Ectodermal cell (in vitro differentiated cells): ENCODE measurements around the gene LARP1B.

Experiments
- H3K27ac ChIP-seq: 2 replicates; pipeline ENCODE4 v1.7.0; 2013; ENCODE audit warnings: mild to moderate bottlenecking, low read depth, low read length; ENCODE audit not compliant: insufficient read depth, poor library complexity, severe bottlenecking
- H3K27me3 ChIP-seq: 2 replicates; pipeline ENCODE4 v1.7.0; 2013; ENCODE audit warnings: mild to moderate bottlenecking, low read length; ENCODE audit not compliant: insufficient read depth, control insufficient read depth, poor library complexity, severe bottlenecking
- H3K36me3 ChIP-seq: one replicate; pipeline ENCODE4 v1.7.0; 2013; ENCODE audit warnings: low read length; ENCODE audit not compliant: control insufficient read depth, insufficient read depth
- H3K4me1 ChIP-seq: one replicate; pipeline ENCODE4 v1.7.0; 2013; ENCODE audit warnings: low read length; ENCODE audit not compliant: control insufficient read depth, insufficient read depth
- H3K4me3 ChIP-seq: 2 replicates; pipeline ENCODE4 v1.7.0; 2013; ENCODE audit warnings: low read depth, low read length, control low read depth; ENCODE audit not compliant: insufficient read depth
- H3K9me3 ChIP-seq: 2 replicates; pipeline ENCODE4 v1.7.0; 2013; ENCODE audit warnings: mild to moderate bottlenecking, low read length, moderate library complexity; ENCODE audit not compliant: control insufficient read depth
- WGBS, 2 experiments: methylation state at CpG; one replicate each; pipeline ENCODE4 v1.1.7; 2013; ENCODE audit warnings: missing lambda C conversion rate in 2 of 2; 5-methylcytosine and 5-hydroxymethylcytosine counted together

Gene LARP1B

DNA sequence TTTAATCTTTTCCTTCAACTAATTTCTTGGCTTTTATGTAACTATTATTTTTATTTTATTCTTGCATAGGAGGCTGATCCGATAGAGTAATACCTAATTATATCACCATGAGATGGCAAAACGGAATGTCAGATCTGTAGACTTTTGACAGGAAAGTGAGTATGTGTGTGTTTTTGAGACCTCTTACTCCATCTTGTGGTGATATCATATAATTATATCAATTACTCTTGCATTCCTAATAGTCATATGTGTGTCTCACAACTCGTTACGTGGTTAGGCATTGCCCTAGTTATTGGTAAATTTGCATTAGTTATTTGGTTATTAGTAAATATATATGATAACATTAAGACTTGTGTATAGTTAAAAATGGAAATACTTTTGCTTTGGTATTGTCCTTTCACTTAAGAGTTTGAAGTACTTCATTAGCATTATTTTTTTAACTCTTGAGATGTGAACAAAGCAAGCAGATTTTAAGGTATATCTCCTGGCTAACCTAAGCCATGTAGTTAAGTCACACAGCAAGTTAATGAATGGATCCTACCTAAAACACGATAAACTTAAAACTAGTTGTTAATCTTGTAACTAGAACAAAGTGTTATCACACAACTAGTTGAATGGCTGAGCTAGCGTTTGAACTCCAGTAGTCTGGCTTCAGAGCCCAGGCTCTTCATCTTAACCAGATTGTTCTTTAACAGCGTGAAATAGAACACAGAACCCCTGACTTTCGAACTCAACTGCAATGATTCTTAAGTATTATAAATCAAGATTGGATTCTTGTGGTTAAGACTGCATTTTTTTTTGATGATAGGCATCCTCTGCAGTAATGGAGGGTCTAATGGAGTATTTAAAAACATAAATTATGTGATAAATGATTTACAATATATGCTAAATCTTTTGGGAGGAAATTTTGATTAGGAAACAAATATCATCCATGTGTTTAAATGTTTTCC, 159.4 kb downstream of the LARP1B start:
- Histone ChIP-seq H3K4me3 (no peak overlapping the region), H3K27ac (no peak overlapping the region), H3K4me1 (no peaks in the 10 kb centered on the region), H3K36me3 (no peaks in the 10 kb centered on the region), H3K27me3 (no peaks in the 10 kb centered on the region), H3K9me3 (no peaks in the 10 kb centered on the region)
- 82% methylated on average over 4 to 6 of the region's 8 CpGs for WGBS, 2 experiments

DNA sequence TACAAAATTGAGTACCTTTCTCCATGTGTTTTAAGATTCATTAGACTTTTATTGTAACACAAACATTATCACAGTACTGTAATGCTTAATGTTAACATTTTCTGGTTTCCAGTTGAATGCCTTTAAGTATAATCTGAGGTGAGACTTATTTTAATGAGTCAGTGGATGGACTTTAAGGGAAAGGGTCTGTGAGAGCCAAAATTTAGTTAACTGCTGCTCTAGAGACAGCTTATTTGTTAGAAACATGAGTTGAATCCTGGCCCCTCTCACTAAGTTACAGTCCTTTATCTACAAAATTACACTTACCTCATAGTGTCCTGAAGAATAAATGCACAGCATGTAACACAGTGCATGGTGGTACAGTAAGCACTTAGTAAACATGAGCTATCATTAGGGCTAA, 160.5 kb downstream of the LARP1B start:
- no peak overlapping the region for H3K4me3 ChIP-seq
- H3K9me3 ChIP-seq: no peaks in the 10 kb centered on the region
- H3K27me3 ChIP-seq: no peaks in the 10 kb centered on the region
- no peak overlapping the region for H3K27ac ChIP-seq
- H3K36me3 ChIP-seq: no peaks in the 10 kb centered on the region
- H3K4me1 ChIP-seq: no peaks in the 10 kb centered on the region

DNA sequence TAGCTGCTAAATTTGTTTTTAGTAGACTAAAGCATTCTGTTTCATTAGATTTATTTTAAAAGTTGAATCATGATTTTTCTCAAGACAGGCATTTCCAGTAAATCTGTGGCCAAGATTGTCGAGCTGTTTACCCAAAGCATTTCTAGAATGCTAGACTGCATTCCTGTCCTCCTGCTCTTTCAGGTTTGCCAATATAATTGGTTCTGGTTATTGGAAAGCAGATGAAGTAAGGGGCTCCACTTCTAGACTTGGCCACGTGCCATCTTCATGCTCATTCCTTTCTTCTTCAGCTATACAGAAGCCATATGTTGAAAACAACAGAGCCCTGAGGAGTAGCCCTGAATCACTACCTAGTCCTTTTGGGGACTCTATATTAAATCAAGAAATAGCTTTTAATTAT, 164.0 kb downstream of the LARP1B start:
- H3K27me3 ChIP-seq: no peaks in the 10 kb centered on the region
- no peak overlapping the region for H3K4me3 ChIP-seq
- H3K36me3 ChIP-seq: no peaks in the 10 kb centered on the region
- H3K27ac ChIP-seq: no peak overlapping the region
- peaks cover 15% of the 10 kb centered on the region for H3K4me1 ChIP-seq
- WGBS, 2 experiments: 84 to 89% methylated on average over 2 of the region's 2 CpGs
- no peaks in the 10 kb centered on the region for H3K9me3 ChIP-seq

DNA sequence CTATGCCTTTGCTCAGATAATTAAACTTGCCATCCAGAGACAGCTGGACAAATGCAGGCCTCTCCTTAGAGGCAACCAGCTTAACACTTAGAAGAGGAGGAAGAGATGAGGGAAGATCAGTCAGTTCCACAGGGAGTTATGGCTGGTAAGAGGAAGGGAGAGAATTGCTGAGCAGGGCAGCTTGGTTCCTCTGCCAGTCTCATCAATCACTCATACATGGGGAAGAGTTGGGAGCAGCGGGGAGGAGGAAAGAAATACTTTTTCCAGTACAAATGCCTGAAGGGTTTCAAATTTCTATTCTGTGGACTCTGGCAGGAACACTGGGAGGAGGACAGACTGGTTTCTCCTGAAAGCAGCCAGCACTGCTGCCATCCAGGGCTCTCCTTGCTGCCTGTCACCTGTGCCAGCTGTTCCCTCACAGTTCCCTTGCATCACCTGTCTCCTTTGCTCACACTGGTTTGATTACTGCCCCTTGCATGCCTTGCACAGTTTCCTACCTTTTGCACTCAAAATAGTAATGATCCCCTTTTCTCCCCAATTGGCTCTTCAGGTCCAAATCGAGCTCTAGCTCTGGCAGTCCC, 167.0 kb downstream of the LARP1B start:
- Histone ChIP-seq H3K4me1 (peaks cover 15% of the 10 kb centered on the region), H3K27ac (no peak overlapping the region), H3K4me3 (no peak overlapping the region), H3K9me3 (no peaks in the 10 kb centered on the region), H3K36me3 (no peaks in the 10 kb centered on the region), H3K27me3 (no peaks in the 10 kb centered on the region)
- 87 to 89% methylated on average over 2 of the region's 2 CpGs for WGBS, 2 experiments

DNA sequence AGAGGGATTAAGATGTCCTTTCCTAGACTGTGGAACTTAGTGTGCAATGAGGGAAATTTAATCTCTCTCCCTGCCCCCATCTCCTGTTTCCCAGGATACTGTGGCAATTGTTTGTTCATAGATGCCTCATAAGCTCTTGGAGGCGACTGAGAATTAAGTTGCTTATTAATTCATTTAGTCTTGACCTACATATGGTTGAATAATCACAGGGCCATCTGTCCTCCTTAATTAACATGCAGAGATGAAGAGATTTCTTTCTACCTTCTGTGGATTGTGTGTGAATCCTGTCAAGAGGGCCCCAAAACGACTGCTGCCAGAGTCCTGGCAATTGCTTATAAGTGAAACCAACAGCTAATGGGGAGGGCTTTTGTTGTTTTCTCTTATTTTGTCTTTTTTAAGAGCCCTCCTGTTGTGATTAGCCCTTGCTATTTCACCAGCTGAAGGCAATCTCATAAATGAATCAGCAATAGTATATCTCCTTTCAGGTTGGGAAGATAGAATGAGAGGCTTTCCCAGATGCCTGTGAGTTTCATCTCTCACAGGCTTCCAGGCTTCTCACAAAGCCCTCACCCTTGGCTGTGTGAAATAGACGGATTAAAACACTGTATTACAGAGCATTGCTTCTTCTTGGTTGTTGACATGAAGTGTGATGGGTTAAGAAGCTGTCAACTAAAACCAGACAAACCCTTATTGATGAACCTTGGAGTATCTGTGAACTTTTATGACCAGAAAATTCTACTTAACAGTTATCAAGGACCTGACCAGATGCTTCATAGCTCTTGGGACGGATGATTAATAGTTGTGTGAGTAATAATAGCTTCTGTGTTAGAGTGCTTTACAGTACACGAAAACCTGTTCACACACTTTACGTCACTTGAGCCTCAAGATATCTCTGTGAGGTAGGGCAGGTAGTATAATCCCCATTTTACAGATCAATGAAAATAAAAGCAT, 168.0 kb downstream of the LARP1B start:
- H3K4me3 ChIP-seq: no peak overlapping the region
- WGBS, 2 experiments: 86 to 89% methylated on average over 5 to 6 of the region's 6 CpGs
- H3K4me1 ChIP-seq: peaks cover 15% of the 10 kb centered on the region
- no peak overlapping the region for H3K27ac ChIP-seq
- no peaks in the 10 kb centered on the region for H3K9me3 ChIP-seq
- no peaks in the 10 kb centered on the region for H3K27me3 ChIP-seq
- no peaks in the 10 kb centered on the region for H3K36me3 ChIP-seq

DNA sequence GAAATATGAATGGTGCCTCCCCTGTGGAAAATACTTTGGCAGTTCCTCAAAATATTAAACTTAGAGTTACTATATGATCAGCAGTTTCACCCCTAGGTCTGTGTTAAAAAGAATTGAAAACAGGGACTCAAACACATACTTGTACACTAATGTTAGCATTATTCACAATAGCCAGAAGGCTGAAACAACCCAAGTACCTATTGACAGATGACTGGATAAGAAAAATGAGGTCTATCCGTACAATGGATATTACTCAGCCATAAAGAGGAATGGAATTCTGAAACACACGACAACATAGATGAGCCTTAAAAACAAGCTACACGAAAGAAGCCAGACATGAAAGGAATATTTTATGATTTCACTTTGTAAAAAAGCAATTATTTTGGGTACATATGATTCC, 171.6 kb downstream of the LARP1B start:
- no peak overlapping the region for H3K27ac ChIP-seq
- H3K4me1 ChIP-seq: peaks cover 15% of the 10 kb centered on the region
- 94 to 100% methylated on average over 3 of the region's 3 CpGs for WGBS, 2 experiments
- H3K36me3 ChIP-seq: no peaks in the 10 kb centered on the region
- H3K27me3 ChIP-seq: no peaks in the 10 kb centered on the region
- no peak overlapping the region for H3K4me3 ChIP-seq
- H3K9me3 ChIP-seq: no peaks in the 10 kb centered on the region

DNA sequence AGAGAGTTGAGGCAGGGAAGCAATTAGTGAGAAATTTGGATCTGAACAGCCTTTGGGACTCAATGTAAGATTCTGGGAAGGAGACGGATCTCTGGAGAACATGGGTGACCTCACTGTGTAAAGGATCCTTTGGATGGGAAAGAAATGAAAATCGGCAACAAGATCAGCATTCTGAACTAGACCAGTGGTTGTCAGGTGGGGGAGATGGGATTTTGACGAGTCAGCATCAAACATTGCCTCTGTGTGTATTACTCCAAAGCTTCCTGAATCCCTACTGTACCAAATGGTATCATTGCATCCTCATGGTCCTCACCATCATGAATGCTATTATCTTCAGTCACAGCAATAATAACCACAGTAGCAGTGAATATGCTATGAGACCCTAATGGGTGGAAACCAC, 173.7 kb downstream of the LARP1B start:
- Histone ChIP-seq H3K4me3 (no peak overlapping the region), H3K4me1 (no peaks in the 10 kb centered on the region), H3K36me3 (no peaks in the 10 kb centered on the region), H3K27me3 (no peaks in the 10 kb centered on the region), H3K9me3 (no peaks in the 10 kb centered on the region), H3K27ac (no peak overlapping the region)
- 89% methylated on average over 3 of the region's 3 CpGs for WGBS, 2 experiments

DNA sequence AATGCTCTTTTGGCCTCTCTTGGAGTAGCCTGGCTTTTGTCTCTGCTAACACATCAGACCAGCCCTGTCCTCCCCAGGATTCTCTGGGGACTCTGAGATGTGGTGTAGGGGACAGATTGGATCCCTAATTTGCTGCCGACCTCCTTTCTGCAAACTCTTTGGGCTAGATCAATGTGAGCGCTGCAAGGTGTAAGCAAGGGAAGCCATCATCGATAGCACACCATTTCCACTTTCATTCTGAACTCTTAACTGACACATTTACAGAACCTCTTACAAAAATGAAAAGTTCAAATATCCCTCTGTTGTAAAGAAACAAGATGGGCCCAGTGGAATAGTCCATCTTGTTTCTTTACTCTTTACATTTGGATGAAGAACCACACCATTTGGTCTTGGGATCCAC, 179.9 kb downstream of the LARP1B start:
- Histone ChIP-seq H3K4me1 (no peaks in the 10 kb centered on the region), H3K36me3 (no peaks in the 10 kb centered on the region), H3K27ac (no peak overlapping the region), H3K27me3 (no peaks in the 10 kb centered on the region), H3K9me3 (no peaks in the 10 kb centered on the region), H3K4me3 (no peak overlapping the region)
- WGBS, 2 experiments: 93 to 94% methylated on average over 3 of the region's 3 CpGs

DNA sequence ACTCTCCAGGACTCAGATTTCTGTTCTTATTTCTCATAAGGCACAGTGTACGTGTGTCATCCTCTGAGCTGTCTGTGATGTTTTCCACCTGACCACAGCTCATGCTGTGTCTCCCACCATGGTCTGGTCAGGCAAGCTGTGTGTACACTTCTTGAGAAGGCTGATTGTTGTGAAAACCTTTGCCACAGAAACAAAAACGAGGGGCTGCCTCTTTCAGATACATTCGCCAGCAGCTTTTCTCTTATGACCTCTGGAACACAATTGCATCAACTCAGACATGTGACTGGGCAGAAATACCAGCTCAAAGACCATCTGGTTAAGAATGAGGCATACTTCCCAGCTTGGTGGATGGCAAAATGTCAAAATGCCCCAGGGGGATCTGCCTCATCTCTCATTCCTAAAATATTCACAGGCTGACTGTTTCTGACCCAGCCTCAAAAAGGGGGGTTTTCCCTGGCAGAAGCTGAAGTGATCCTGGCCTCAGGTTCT, 180.4 kb downstream of the LARP1B start:
- no peaks in the 10 kb centered on the region for H3K4me1 ChIP-seq
- H3K4me3 ChIP-seq: no peak overlapping the region
- H3K27ac ChIP-seq: no peak overlapping the region
- no peaks in the 10 kb centered on the region for H3K9me3 ChIP-seq
- H3K27me3 ChIP-seq: no peaks in the 10 kb centered on the region
- 87 to 88% methylated on average over 3 of the region's 3 CpGs for WGBS, 2 experiments
- no peaks in the 10 kb centered on the region for H3K36me3 ChIP-seq

DNA sequence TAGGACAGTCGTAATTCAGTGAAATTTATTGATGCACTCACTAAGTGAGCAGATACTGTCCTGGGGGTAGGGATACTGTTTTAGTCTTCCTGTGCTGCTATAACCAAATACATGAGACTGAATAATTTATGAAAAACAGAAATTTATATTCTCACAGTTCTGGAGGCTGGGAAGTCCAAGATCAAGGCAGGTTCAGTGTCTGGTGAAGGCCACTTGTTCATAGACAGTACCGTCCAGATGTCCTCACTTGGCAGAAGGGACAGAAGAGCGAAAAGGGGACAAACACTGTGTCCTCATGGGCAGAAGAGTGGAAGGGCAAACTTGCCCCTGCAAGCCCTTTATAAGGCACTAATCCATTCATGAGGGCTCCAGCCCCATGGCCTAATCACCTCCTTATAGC, 180.9 kb downstream of the LARP1B start:
- Histone ChIP-seq H3K27ac (no peak overlapping the region), H3K4me3 (no peak overlapping the region), H3K4me1 (no peaks in the 10 kb centered on the region), H3K27me3 (no peaks in the 10 kb centered on the region), H3K9me3 (peaks cover 3% of the 10 kb centered on the region), H3K36me3 (no peaks in the 10 kb centered on the region)
- 95 to 96% methylated on average over 3 of the region's 3 CpGs for WGBS, 2 experiments
